ENCODE data around the gene E2F6.
"Not testable (repeated sequence)": the region's sequence is repeated elsewhere in the genome, so short reads cannot be mapped to it uniquely, and the experiment has no call there.

The E2F6 gene

GRCh38 chr2:11405599-11406266 is 60.2 kb downstream of the E2F6 start:
- no peak for DNase-seq
- in situ Hi-C loops (cut with MboI; ENCODE audit: low pct_unique_long_range_greater_than_20kb, low sequenced_read_pairs): loop anchor here (25.0 kb wide), 1 partner anchor 268 kb away; a partner anchor contains a TSS

- in situ Hi-C loops (cut with MboI; ENCODE audit: low pct_unique_long_range_greater_than_20kb, low sequenced_read_pairs): loop anchor here (25.0 kb wide), 1 partner anchor 268 kb away; a partner anchor contains a TSS
- DNase-seq: not testable (repeated sequence)
Observed at GRCh38 chr2:11405074-11405406, 60.9 kb downstream of the E2F6 start.

- in situ Hi-C loops (cut with MboI; ENCODE audit: low pct_unique_long_range_greater_than_20kb, low sequenced_read_pairs): loop anchor here (25.0 kb wide), 1 partner anchor 267 kb away; a partner anchor contains a TSS
- no peak for DNase-seq
Observed at GRCh38 chr2:11404376-11405073, 61.4 kb downstream of the E2F6 start.

GRCh38 chr2:11402436-11402835 is 63.5 kb downstream of the E2F6 start:
- DNase-seq: no peak
- in situ Hi-C loops (cut with MboI; ENCODE audit: low pct_unique_long_range_greater_than_20kb, low sequenced_read_pairs): loop anchor here (25.0 kb wide), 1 partner anchor 265 kb away; a partner anchor contains a TSS

GRCh38 chr2:11399438-11399762 is 66.6 kb downstream of the E2F6 start:
- DNase-seq: no peak
- in situ Hi-C loops (cut with MboI; ENCODE audit: low pct_unique_long_range_greater_than_20kb, low sequenced_read_pairs): no loop called here

- no peak for DNase-seq
- in situ Hi-C loops (cut with MboI; ENCODE audit: low pct_unique_long_range_greater_than_20kb, low sequenced_read_pairs): no loop called here
Observed at GRCh38 chr2:11398750-11399437, 67.1 kb downstream of the E2F6 start.

GRCh38 chr2:11397513-11397912 is 68.4 kb downstream of the E2F6 start:
- in situ Hi-C loops (cut with MboI; ENCODE audit: low pct_unique_long_range_greater_than_20kb, low sequenced_read_pairs): no loop called here
- DNase-seq: no peak

GRCh38 chr2:11396467-11397445 is 69.2 kb downstream of the E2F6 start:
- no peak for DNase-seq
- in situ Hi-C loops (cut with MboI; ENCODE audit: low pct_unique_long_range_greater_than_20kb, low sequenced_read_pairs): no loop called here

- DNase-seq: no peak
- in situ Hi-C loops (cut with MboI; ENCODE audit: low pct_unique_long_range_greater_than_20kb, low sequenced_read_pairs): no loop called here
Observed at GRCh38 chr2:11396021-11396420, 69.9 kb downstream of the E2F6 start.

GRCh38 chr2:11395389-11395788 is 70.6 kb downstream of the E2F6 start:
- in situ Hi-C loops (cut with MboI; ENCODE audit: low pct_unique_long_range_greater_than_20kb, low sequenced_read_pairs): no loop called here
- no peak for DNase-seq
